Measurements from ENCODE around the gene WDR31.
"Not testable (repeated sequence)": the region's sequence is repeated elsewhere in the genome, so short reads cannot be mapped to it uniquely, and the experiment has no call there.

WDR31 gene

GRCh38 chr9:113301548-113301947 is 38.5 kb downstream of the WDR31 start:
- no peak for DNase-seq (ENCODE audit: extremely low spot score)
- TF ChIP-seq HDGF (IDR thresholded peaks at IDR 0.05; ENCODE audit: borderline replicate concordance): no peak
- TF ChIP-seq ARNT (IDR thresholded peaks at IDR 0.05): no peak
- no peak for TF ChIP-seq PKNOX1 (IDR thresholded peaks at IDR 0.05)
- no peak for TF ChIP-seq CTBP1 (IDR thresholded peaks at IDR 0.05; ENCODE audit: borderline replicate concordance)
- TF ChIP-seq FOXA1 (IDR thresholded peaks at IDR 0.05): no peak
- TF ChIP-seq SUZ12 (IDR thresholded peaks at IDR 0.05): no peak
- TF ChIP-seq TARDBP (IDR thresholded peaks at IDR 0.05): no peak
- no peak for TF ChIP-seq FOXM1 (IDR thresholded peaks at IDR 0.05; ENCODE audit: borderline replicate concordance)
- no peak for TF ChIP-seq FOXK2 (IDR thresholded peaks at IDR 0.05)
- POLR2A ChIA-PET: no interaction called here
- CTCF ChIA-PET: no interaction called here

GRCh38 chr9:113299800-113300292 is 40.2 kb downstream of the WDR31 start:
- POLR2A ChIA-PET: interaction anchor here (1.0 to 1.1 kb wide), 2 partner anchors 25 to 40 kb away, joined by 4 to 6 read pairs; partner anchors contain the start of genes CDC26 and WDR31
- no peak for DNase-seq (ENCODE audit: extremely low spot score)
- no peak for TF ChIP-seq PKNOX1 (IDR thresholded peaks at IDR 0.05)
- TF ChIP-seq ZNF384 (IDR thresholded peaks at IDR 0.05): no peak
- TF ChIP-seq SP1 (IDR thresholded peaks at IDR 0.05): no peak
- TF ChIP-seq SUZ12 (IDR thresholded peaks at IDR 0.05): no peak
- no peak for TF ChIP-seq FOXK2 (IDR thresholded peaks at IDR 0.05)
- TF ChIP-seq BHLHE40 (IDR thresholded peaks at IDR 0.05; ENCODE audit: borderline replicate concordance): no peak
- TF ChIP-seq L3MBTL2 (conservative IDR thresholded peaks at IDR 0.05): no peak
- TF ChIP-seq ARNT (IDR thresholded peaks at IDR 0.05): no peak
- no peak for TF ChIP-seq TARDBP (IDR thresholded peaks at IDR 0.05)
- no peak for TF ChIP-seq FOXA1 (IDR thresholded peaks at IDR 0.05)
- TF ChIP-seq HDGF (IDR thresholded peaks at IDR 0.05; ENCODE audit: borderline replicate concordance): no peak
- no peak for TF ChIP-seq LEF1 (IDR thresholded peaks at IDR 0.05; ENCODE audit: borderline replicate concordance)
- no peak for TF ChIP-seq ELF4 (IDR thresholded peaks at IDR 0.05)
- TF ChIP-seq FOXM1 (IDR thresholded peaks at IDR 0.05; ENCODE audit: borderline replicate concordance): no peak
- no peak for TF ChIP-seq NFRKB (IDR thresholded peaks at IDR 0.05)
- no peak for TF ChIP-seq CTBP1 (IDR thresholded peaks at IDR 0.05; ENCODE audit: borderline replicate concordance)
- CTCF ChIA-PET: interaction anchor here (1.0 kb wide), 1 partner anchor 26 kb away, joined by 3 read pairs; no protein-coding TSS in a partner anchor

- ChIA-PET CTCF (interaction anchor here (0.6 kb wide), 1 partner anchor 14 kb away, joined by 3 read pairs; no protein-coding TSS in a partner anchor), POLR2A (interaction anchor here (1.0 to 1.1 kb wide), 2 partner anchors 24 to 41 kb away, joined by 4 to 6 read pairs; partner anchors contain the start of genes CDC26 and WDR31)
- no peak for DNase-seq (ENCODE audit: extremely low spot score)
- TF ChIP-seq ELF4 (IDR thresholded peaks at IDR 0.05) (no peak), LEF1 (IDR thresholded peaks at IDR 0.05; ENCODE audit: borderline replicate concordance) (no peak), ZNF384 (IDR thresholded peaks at IDR 0.05) (no peak), SUZ12 (IDR thresholded peaks at IDR 0.05) (no peak), FOXA1 (IDR thresholded peaks at IDR 0.05) (no peak), SP1 (IDR thresholded peaks at IDR 0.05) (no peak), CTBP1 (IDR thresholded peaks at IDR 0.05; ENCODE audit: borderline replicate concordance) (no peak), NFRKB (IDR thresholded peaks at IDR 0.05) (no peak), TARDBP (IDR thresholded peaks at IDR 0.05) (no peak), FOXK2 (IDR thresholded peaks at IDR 0.05) (no peak), PKNOX1 (IDR thresholded peaks at IDR 0.05) (no peak), FOXM1 (IDR thresholded peaks at IDR 0.05; ENCODE audit: borderline replicate concordance) (no peak), HDGF (IDR thresholded peaks at IDR 0.05; ENCODE audit: borderline replicate concordance) (no peak)
These were observed 40.9 kb downstream of the WDR31 start for GRCh38 chr9:113298924-113299770.

- TF ChIP-seq SUZ12 (IDR thresholded peaks at IDR 0.05) (no peak), FOXA1 (IDR thresholded peaks at IDR 0.05) (no peak), LEF1 (IDR thresholded peaks at IDR 0.05; ENCODE audit: borderline replicate concordance) (no peak), L3MBTL2 (conservative IDR thresholded peaks at IDR 0.05) (no peak), SP1 (IDR thresholded peaks at IDR 0.05) (no peak), TARDBP (IDR thresholded peaks at IDR 0.05) (no peak)
- ChIA-PET CTCF (interaction anchor here (0.6 kb wide), 1 partner anchor 15 kb away, joined by 3 read pairs; no protein-coding TSS in a partner anchor), POLR2A (no interaction called here)
- DNase-seq (ENCODE audit: extremely low spot score): no peak
These were observed 41.8 kb downstream of the WDR31 start for GRCh38 chr9:113298311-113298710.

- CTCF ChIA-PET: no interaction called here
- POLR2A ChIA-PET: interaction anchor here (1.1 kb wide), 1 partner anchor 22 kb away, joined by 5 read pairs; the partner anchor contains the start of gene CDC26
- DNase-seq (ENCODE audit: extremely low spot score): no peak
- TF ChIP-seq ARNT (IDR thresholded peaks at IDR 0.05) (no peak), HDGF (IDR thresholded peaks at IDR 0.05; ENCODE audit: borderline replicate concordance) (no peak), ELF4 (IDR thresholded peaks at IDR 0.05) (no peak), SUZ12 (IDR thresholded peaks at IDR 0.05) (no peak), CTBP1 (IDR thresholded peaks at IDR 0.05; ENCODE audit: borderline replicate concordance) (no peak), ZNF384 (IDR thresholded peaks at IDR 0.05) (no peak), BHLHE40 (IDR thresholded peaks at IDR 0.05; ENCODE audit: borderline replicate concordance) (no peak), FOXM1 (IDR thresholded peaks at IDR 0.05; ENCODE audit: borderline replicate concordance) (no peak)
These were observed 43.1 kb downstream of the WDR31 start for GRCh38 chr9:113296796-113297558.

- CTCF ChIA-PET: interaction anchor here (0.6 kb wide), 1 partner anchor 21 kb away, joined by 8 read pairs; the partner anchor contains the start of gene CDC26
These were observed 43.8 kb downstream of the WDR31 start for GRCh38 chr9:113296247-113296646.

More at GRCh38 chr9:113296247-113296646, 43.8 kb downstream of the WDR31 start:
- POLR2A ChIA-PET: interaction anchor here (2.2 kb wide), 1 partner anchor 21 kb away, joined by 8 read pairs; the partner anchor contains the start of genes CDC26 and PRPF4
- DNase-seq (ENCODE audit: extremely low spot score): not testable (repeated sequence)
